ENCODE results near the gene TMEM132A.

- TF ChIP-seq CTCF (IDR thresholded peaks at IDR 0.05) = no peak
- no peak for TF ChIP-seq POLR2A (IDR thresholded peaks at IDR 0.05)
Observed at GRCh38 chr11:60912223-60912850, 11.9 kb upstream of the TMEM132A start.
